Smooth muscle cell (in vitro differentiated cells): Measurements from ENCODE around the gene SLC35B1. TPM values are rescaled to one million over a fixed set of nuclear protein-coding genes. Genes with fewer than 3 reads are reported as not detected.

ENCODE experiments used
- DNase-seq: peaks from one replicate; lab custom pipeline; 2025; ENCODE audit not compliant: unreplicated experiment; lab: John Stamatoyannopoulos, UW
- H2AFZ ChIP-seq: fragments of 200-600 bp; sonication (generic); 2 replicates; pipeline ENCODE4 v1.6.0; 2016; ENCODE audit warnings: antibody characterized with exemption, low read depth, mild to moderate bottlenecking
- H3F3A ChIP-seq: fragments of 200-600 bp; sonication (generic); 2 replicates; pipeline ENCODE4 v1.6.0; 2017; ENCODE audit warnings: antibody characterized with exemption, low read depth
- H3K27ac ChIP-seq: fragments of 200-600 bp; sonication (generic); 2 replicates; pipeline ENCODE4 v1.5.1; 2016; ENCODE audit warnings: low read depth, mild to moderate bottlenecking
- H3K27me3 ChIP-seq: fragments of 200-600 bp; sonication (generic); 2 replicates; pipeline ENCODE4 v1.6.1; 2016; ENCODE audit warnings: low read depth, mild to moderate bottlenecking
- H3K36me3 ChIP-seq: fragments of 200-600 bp; sonication (generic); 2 replicates; pipeline ENCODE4 v1.5.1; 2016; ENCODE audit warnings: low read depth
- H3K4me1 ChIP-seq: fragments of 200-600 bp; sonication (generic); 2 replicates; pipeline ENCODE4 v1.5.1; 2016; ENCODE audit warnings: low read depth
- H3K4me2 ChIP-seq: fragments of 200-600 bp; sonication (generic); 2 replicates; pipeline ENCODE4 v1.6.0; 2016; ENCODE audit warnings: mild to moderate bottlenecking
- H3K4me3 ChIP-seq: fragments of 200-600 bp; sonication (generic); 2 replicates; pipeline ENCODE4 v1.5.1; 2016; ENCODE audit warnings: mild to moderate bottlenecking
- H3K79me2 ChIP-seq: fragments of 200-600 bp; sonication (generic); 2 replicates; pipeline ENCODE4 v1.6.0; 2016; ENCODE audit warnings: low read depth, mild to moderate bottlenecking
- H3K9ac ChIP-seq: fragments of 200-600 bp; sonication (generic); 2 replicates; pipeline ENCODE4 v1.6.0; 2016; ENCODE audit warnings: low read depth
- H3K9me3 ChIP-seq: fragments of 200-600 bp; sonication (generic); replicated peaks from 2 replicates; pipeline ENCODE4 v1.5.1; 2016; ENCODE audit warnings: low read depth
- H4K20me1 ChIP-seq: fragments of 200-600 bp; sonication (generic); 2 replicates; pipeline ENCODE4 v1.6.0; 2016; ENCODE audit warnings: low read depth
- CTCF ChIP-seq: fragments of 200-600 bp; sonication (generic); IDR thresholded peaks from 2 replicates; pipeline ENCODE4 v1.5.1; 2017; ENCODE audit warnings: borderline replicate concordance, mild to moderate bottlenecking, antibody characterized with exemption; ENCODE audit not compliant: insufficient read depth, poor library complexity, severe bottlenecking
- WGBS: methylation state at CpG from one replicate; pipeline ENCODE4 v1.1.7; 2016; ENCODE audit warnings: low lambda C conversion rate; 5-methylcytosine and 5-hydroxymethylcytosine counted together
- polyA plus RNA-seq: library from polyadenylated mRNA; unstranded; fragments of >200 nt; fragmentation: Nextera tagmentation; extraction: Ambion mirVana; gene quantifications from 2 replicates; pipeline ENCODE4 v1.2.1, GENCODE V29; 2016
- total RNA-seq: library from RNA; depleted of rRNA; stranded (reverse); fragments of >200 nt; gene quantifications from 2 replicates; pipeline ENCODE4 v1.2.3, GENCODE V29; 2014

SLC35B1 gene
- total and polyA plus RNA-seq, 2 experiments from 2014 or later = 98.9 to 126 TPM

GRCh38 chr17:49681106-49681979 lies 26.4 kb downstream of the SLC35B1 start:
- no peak overlapping the region for H3K4me3 ChIP-seq
- peak overlapping the region; percentile 58 for H2AFZ ChIP-seq
- 86% methylated on average over 9 of the region's 9 CpGs for whole genome bisulfite sequencing
- H3K4me2 ChIP-seq = no peak overlapping the region
- H3K79me2 ChIP-seq = peaks cover 10% of the 10 kb centered on the region
- no peak for DNase-seq
- no peaks in the 10 kb centered on the region for H3K27me3 ChIP-seq
- TF ChIP-seq CTCF = no peak
- no peak overlapping the region for H3K27ac ChIP-seq
- no peaks in the 10 kb centered on the region for H3F3A ChIP-seq
- H4K20me1 ChIP-seq = peaks cover 9% of the 10 kb centered on the region
- H3K9me3 ChIP-seq = no peaks in the 10 kb centered on the region
- H3K36me3 ChIP-seq = no peaks in the 10 kb centered on the region
- H3K9ac ChIP-seq = no peak overlapping the region
- H3K4me1 ChIP-seq = peaks cover 11% of the 10 kb centered on the region

GRCh38 chr17:49680314-49680713 lies 27.4 kb downstream of the SLC35B1 start:
- Histone ChIP-seq H2AFZ (no peak overlapping the region), H4K20me1 (peaks cover 19% of the 10 kb centered on the region), H3K36me3 (no peaks in the 10 kb centered on the region), H3K79me2 (peaks cover 20% of the 10 kb centered on the region), H3F3A (no peaks in the 10 kb centered on the region), H3K4me2 (no peak overlapping the region), H3K27me3 (no peaks in the 10 kb centered on the region), H3K4me3 (no peak overlapping the region), H3K9me3 (no peaks in the 10 kb centered on the region), H3K4me1 (peaks cover 21% of the 10 kb centered on the region), H3K9ac (no peak overlapping the region), H3K27ac (no peak overlapping the region)
- 92% methylated on average over 6 of the region's 6 CpGs for WGBS
- no peak for DNase-seq
- no peak for TF ChIP-seq CTCF

GRCh38 chr17:49677933-49678847 lies 29.6 kb downstream of the SLC35B1 start, which contains the start of gene SPOP:
Gene SPOP, minus strand, starts transcription at chr17:49678097. Its CDS starts 55,287 bp downstream, at chr17:49622810.
- H3K9ac ChIP-seq = peak within 1 kb of the TSS; percentile 95
- peak within 1 kb of the TSS; percentile 91 for H3K27ac ChIP-seq
- peaks cover 21% of the 10 kb centered on the region for H3K4me1 ChIP-seq
- H3K4me3 ChIP-seq = peak within 1 kb of the TSS; percentile 64
- TF ChIP-seq CTCF = no peak
- peak within 1 kb of the TSS; percentile 75 for H2AFZ ChIP-seq
- H3K36me3 ChIP-seq = no peaks in the 10 kb centered on the region
- H3K27me3 ChIP-seq = no peaks in the 10 kb centered on the region
- no peaks in the 10 kb centered on the region for H3K9me3 ChIP-seq
- peak within 1 kb of the TSS; percentile 93 for H3K4me2 ChIP-seq
- peaks cover 38% of the 10 kb centered on the region for H4K20me1 ChIP-seq
- no peaks in the 10 kb centered on the region for H3F3A ChIP-seq
- WGBS = 20% methylated on average over 48 of the region's 53 CpGs
- peak; percentile 94 for DNase-seq
- peaks cover 41% of the 10 kb centered on the region for H3K79me2 ChIP-seq
